ENCODE data around the gene MERTK.

- TF ChIP-seq, protein P1, sequence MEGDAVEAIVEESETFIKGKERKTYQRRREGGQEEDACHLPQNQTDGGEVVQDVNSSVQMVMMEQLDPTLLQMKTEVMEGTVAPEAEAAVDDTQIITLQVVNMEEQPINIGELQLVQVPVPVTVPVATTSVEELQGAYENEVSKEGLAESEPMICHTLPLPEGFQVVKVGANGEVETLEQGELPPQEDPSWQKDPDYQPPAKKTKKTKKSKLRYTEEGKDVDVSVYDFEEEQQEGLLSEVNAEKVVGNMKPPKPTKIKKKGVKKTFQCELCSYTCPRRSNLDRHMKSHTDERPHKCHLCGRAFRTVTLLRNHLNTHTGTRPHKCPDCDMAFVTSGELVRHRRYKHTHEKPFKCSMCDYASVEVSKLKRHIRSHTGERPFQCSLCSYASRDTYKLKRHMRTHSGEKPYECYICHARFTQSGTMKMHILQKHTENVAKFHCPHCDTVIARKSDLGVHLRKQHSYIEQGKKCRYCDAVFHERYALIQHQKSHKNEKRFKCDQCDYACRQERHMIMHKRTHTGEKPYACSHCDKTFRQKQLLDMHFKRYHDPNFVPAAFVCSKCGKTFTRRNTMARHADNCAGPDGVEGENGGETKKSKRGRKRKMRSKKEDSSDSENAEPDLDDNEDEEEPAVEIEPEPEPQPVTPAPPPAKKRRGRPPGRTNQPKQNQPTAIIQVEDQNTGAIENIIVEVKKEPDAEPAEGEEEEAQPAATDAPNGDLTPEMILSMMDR (IDR thresholded peaks at IDR 0.05): no peak
- no peak for TF ChIP-seq POLR2AphosphoS5 (IDR thresholded peaks at IDR 0.05)
- TF ChIP-seq POLR2A (IDR thresholded peaks at IDR 0.05): no peak
These were observed 67.8 kb downstream of the MERTK start for GRCh38 chr2:111966241-111966640.
